ENCODE results near the gene AKR1A1.

- TF ChIP-seq CTCF (IDR thresholded peaks at IDR 0.05) (no peak), EP300 (IDR thresholded peaks at IDR 0.05) (no peak)
Measured at GRCh38 chr1:45516036-45516435, 34.6 kb upstream of the AKR1A1 start.

Measured in esophagus muscularis mucosa (tissue), 3 donors.